GM18873 (cell line): ENCODE data around the gene DPH1.
"Not testable (repeated sequence)": the region's sequence is repeated elsewhere in the genome, so short reads cannot be mapped to it uniquely, and the experiment has no call there.

Source experiments
- ATAC-seq: cut with Tn5 transposase; IDR thresholded peaks from one replicate; pipeline ENCODE4 v1.9.1; 2021; ENCODE audit warnings: mild to moderate bottlenecking, moderate library complexity, moderate number of reproducible peaks; ENCODE audit not compliant: unreplicated experiment, low FRiP score

DPH1 gene

DNA sequence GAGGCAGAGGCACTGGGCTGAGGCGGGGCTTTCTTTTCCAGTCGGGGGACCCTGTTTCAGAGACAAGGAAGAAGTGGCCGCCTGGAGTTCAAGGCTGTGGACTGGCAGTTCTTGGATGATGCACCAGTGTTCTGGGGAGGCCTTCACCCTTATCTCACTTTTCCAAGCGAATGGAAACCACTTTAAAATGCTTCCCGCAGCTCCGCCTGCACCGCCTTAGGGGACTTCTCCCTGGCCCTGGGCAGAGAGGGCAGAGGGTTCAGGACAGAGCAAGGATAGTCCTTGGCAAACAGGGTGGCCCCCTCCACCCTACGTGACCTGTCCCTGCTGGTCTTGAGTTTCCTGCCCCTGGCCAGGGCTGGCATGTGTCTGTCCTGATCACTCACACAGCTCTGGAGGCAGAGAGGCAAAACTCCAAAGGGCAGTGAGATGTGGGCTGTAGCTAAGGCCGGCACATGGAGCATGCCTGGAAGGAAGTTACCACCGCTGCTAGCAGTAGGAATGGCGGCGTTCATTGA is 25.5 kb upstream of the DPH1 start:
- no peak for ATAC-seq

GRCh38 chr17:2008332-2009126 is 21.4 kb upstream of the DPH1 start:
- no peak for ATAC-seq

DNA sequence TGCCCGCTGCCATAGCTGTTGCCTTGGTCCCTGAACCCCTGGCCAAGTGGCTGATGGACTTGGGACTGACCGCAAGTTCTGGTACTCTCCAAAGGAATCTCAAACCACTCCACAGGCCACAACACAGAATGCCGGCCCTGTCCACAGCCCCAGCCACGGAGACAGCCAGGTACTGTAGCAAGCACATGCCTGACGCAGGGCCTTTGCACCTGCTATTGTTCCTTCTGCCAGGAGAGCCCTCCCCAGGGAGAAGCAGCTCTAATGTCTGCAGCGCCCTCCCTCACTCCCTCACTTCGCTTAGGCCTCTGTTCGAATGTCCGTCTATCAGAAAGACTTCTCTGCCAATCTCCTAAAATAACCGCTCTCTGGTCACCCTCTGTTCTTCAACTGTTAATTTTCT is 20.2 kb upstream of the DPH1 start:
- no peak for ATAC-seq

DNA sequence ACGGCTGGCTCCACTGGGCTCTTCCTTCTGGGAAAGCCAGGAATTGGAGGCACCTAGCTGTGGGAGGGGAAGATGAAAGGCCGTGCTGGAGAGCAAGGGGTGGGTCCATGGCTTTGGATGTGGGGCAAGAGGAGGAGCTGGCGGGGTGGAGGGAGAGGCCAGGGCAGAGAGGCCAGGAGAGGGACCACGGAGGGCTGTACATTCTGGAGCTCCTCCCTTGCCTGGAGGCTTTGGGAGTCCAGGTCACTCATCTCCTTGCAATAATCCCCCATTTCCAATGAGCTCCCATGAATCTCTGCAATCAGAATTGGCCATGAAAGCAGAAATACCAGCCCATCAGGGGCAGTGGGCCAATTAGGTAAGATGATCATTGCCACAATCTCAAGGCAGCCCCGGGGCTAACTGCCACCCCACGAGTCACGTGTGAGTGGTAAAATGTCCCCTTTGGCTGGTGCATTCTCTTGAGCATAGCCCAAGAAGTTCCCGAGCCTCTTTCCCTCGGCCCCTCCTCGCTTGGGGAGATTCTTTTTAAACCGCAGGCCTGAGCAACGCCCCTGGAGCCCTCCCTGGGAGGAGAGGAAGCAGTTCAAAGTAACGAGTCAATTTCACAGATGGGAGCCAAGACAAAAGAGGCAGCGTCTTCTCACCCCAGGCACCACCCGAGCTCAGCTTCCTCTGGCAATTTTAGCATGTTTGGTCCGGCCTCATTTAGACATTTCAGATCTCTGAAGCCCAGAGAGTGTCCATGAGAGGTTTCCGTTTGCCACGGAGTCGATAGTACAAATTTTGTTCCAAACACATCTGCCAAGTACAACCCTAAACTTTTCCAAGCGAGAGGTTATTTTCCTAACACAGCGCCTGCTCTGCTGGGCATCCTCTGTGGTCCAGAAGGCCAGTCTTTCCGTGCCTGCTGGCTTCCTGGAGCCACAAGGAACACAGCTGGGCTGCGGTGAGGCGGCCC is 18.3 kb upstream of the DPH1 start:
- ATAC-seq: no peak

DNA sequence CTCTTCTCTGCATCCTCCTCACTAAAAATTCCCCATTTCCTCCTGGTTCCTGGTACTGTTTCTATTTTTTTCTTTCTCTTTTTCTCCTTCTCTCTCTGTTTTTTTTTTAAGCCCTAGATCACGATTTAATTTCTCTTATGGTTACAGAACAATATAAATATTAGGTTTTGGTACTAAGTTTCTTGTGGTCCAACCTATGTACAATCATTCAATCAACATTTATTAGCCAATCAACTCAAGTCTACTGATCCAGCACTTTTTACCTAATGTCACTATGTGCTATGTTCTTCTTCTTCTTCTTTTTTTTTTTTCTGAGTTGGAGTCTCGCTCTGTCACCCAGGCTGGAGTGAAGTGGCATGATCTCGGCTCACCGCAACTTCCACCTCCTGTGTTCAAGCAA is 17.5 kb upstream of the DPH1 start:
- ATAC-seq: no peak

GRCh38 chr17:2013220-2013993 is 16.5 kb upstream of the DPH1 start:
- ATAC-seq: not testable (repeated sequence)

DNA sequence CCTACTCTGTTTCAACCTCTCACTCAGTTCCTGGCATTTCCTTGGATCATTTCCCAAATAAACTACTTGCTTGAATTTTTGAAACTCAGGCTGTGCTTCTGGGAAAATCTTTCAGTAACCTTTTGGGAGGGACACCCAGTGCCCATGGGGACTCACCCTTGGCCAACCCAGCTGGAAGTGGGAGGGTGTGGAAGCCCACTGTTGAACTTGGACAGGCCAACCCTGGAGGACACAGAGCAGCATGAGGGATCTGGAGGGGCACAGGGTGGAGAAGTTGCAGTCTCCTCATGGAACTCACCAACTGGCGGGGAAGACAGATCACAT is 16.0 kb upstream of the DPH1 start:
- no peak for ATAC-seq

DNA sequence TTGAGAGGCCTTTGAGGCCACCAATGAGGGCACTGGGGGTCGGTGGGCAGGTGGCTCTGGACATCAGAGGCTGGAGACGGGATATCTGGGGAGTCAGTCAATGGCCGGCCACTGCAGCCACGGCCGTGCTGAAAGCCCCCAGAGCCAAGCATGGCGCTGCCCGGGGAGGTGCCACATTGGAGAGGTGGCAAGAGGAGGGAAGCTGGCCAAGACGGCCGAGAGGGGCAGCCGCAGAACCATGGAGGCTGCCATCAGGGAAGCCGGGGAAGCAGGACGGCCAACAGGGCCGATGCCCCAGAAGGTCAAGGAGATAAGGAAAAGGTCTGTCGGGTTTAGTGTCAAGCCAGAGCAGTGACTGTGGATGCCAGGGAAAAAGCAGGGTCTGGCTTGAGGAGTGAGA is 14.6 kb upstream of the DPH1 start:
- ATAC-seq: no peak

DNA sequence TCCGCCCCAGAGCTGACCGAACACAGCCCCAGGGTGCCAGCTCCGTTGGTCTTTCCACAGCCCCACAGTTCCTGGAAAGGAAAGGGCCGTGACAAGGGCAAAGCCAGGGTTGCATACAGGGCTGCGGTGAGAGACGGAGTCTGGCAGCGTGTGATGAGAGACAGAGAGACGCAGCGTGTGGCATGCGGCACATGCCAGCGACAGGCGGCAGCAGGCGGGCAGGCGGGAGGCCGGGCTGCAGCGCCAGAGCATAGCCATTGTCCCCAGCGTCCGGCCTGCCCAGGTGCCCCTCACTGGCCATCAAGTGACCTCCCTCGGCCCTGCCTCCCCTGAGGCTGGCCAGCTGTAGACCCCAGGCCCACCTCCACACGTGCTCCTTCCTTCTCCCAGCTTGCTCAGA is 13.5 kb upstream of the DPH1 start:
- no peak for ATAC-seq

DNA sequence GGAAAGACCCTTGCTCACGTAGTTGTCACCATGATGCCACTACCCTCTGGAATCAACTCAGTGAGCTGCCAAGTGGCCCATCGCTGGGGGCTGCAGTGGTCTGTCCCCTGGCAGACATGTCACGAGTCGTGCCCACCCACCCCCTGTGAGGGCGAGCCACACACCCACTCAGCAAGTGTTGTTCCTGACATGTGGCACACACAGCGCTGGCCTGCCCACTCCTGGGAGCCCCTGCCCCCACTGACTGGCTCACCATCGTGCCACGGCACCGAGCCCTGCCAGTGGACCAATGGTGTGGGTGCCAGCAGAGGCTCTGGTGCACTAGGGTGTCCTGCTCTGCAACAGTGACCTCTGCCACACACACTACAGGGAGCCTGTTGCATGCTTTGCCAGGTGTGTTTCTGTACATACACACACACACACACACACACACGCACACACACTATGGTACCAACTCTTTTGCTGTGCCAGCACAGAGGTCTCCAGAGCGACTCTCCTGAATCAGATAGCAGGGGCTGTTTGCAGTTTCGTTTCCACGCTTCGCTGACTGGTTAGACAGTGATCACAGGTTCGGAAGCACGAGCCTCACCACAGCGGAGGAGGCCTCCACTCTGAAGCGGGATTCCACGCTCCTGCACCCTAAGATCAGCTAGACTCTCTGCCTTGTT is 12.5 kb upstream of the DPH1 start:
- no peak for ATAC-seq

DNA sequence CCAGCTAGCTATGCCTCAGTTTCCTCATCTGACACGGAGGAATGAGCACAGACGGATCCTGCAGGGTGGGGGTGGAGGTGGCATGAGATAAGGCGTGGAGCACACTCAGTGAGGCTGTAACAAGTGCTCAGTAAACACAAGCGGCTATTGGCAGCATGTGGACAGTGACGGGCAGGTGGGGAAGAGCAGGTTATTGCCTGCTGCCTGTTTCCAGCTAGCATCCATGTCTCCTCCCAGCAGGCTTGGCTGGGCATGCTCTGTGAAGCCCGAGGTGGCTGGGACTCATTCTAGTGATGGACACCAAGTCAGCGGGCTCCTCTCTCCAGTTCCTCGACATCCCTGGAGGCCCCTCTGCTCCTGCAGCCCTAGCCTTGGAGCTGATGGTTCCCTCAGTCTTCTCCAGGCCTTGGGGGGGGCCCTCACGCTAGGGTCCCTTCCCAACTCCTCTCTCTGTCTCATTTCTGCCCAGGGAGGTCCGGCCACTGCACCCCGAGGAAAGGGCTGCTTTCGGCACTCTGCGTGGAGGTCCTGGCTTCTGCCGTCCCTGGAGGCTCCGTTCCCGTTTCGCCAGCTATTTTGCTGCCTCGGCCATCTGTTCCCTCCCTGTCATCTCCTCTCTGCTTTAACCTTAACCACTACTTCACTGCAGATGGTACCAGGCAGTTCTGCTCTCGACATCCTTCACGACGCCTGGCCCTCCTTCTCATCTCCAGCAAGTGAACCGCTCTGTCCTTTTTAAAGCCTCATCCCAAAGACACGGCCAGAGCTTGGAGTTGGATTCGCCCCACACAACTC is 11.0 kb upstream of the DPH1 start:
- ATAC-seq: no peak

GRCh38 chr17:2019723-2020122 is 10.2 kb upstream of the DPH1 start:
- ATAC-seq: no peak

GRCh38 chr17:2020721-2021120 is 9.2 kb upstream of the DPH1 start:
- ATAC-seq: no peak

GRCh38 chr17:2022647-2023240 is 7.2 kb upstream of the DPH1 start:
- ATAC-seq: no peak

- no peak for ATAC-seq
These were observed 6.7 kb upstream of the DPH1 start for GRCh38 chr17:2023256-2023655.

GRCh38 chr17:2023692-2024571 is 6.0 kb upstream of the DPH1 start:
- no peak for ATAC-seq

- ATAC-seq: no peak
These were observed 5.3 kb upstream of the DPH1 start for GRCh38 chr17:2024572-2025219.

DNA sequence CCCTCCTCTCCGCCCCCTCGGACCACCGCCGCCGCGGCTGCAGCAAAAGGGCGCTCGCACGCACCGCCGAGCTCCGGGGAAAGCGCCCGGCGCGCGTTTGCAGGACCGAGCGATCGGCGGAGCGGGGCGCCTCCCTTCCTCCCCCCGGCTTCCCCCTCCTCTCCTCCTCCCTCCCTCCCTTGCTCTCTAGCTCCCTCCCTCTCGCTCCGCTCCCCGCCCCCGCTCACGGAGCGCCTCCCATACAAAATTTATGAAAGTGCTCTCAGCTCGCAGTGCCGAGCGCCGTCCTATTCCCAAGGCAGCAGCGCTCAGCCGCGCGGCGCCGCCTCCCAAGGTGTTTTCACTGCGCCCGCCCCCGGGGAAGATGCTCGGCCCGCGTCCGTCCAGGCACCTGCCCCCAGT is 4.7 kb upstream of the DPH1 start, which contains the start of gene RTN4RL1:
Gene RTN4RL1 (minus strand): TSS at position 115 of the 402 bp plus-strand sequence. CDS start 469 bp downstream, outside the sequence.
- no peak for ATAC-seq
